Fibroblast of pulmonary artery (primary cell): Measurements from ENCODE around the gene RBMS3.
A peak's percentile ranks its signal among the peaks of the same experiment; 100 is the strongest.

Experiments used
- DNase-seq: peaks from one replicate; pipeline ENCODE4 v3.0.0-alpha.2; 2010; ENCODE audit warnings: low read depth
- H3K4me3 ChIP-seq: replicated peaks from 2 replicates; pipeline ENCODE4 v1.5.1; 2011; ENCODE audit warnings: low read depth, mild to moderate bottlenecking, control low read depth, low read length, moderate library complexity
- TF ChIP-seq, protein P1 (sequence below): IDR thresholded peaks from 2 replicates; pipeline ENCODE4 v1.5.1; 2011; ENCODE audit warnings: mild to moderate bottlenecking, control low read depth, low read length, inconsistent platforms; ENCODE audit errors: missing control alignments

RBMS3 gene

DNA sequence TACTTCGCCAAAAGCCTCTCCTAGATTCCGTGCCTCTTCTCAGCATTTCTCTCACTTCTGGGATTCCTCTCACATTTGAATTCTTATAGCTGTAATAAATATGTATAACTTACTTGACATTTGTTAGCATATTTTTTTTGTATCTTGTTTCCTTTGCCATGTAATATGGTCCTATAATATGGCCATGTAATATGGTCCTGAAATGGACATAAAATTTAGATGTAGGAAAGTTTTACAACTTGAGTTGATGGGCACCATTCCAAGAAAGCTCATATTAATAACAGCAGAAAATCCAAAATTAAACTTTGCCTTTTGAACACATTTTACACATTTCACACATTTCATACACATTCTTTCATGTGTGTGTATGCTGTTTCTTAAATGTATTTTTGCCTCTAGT is 480.6 kb downstream of the RBMS3 start:
- no peak for DNase-seq
- H3K4me3 ChIP-seq, result no peak overlapping the region
- TF ChIP-seq, protein P1, sequence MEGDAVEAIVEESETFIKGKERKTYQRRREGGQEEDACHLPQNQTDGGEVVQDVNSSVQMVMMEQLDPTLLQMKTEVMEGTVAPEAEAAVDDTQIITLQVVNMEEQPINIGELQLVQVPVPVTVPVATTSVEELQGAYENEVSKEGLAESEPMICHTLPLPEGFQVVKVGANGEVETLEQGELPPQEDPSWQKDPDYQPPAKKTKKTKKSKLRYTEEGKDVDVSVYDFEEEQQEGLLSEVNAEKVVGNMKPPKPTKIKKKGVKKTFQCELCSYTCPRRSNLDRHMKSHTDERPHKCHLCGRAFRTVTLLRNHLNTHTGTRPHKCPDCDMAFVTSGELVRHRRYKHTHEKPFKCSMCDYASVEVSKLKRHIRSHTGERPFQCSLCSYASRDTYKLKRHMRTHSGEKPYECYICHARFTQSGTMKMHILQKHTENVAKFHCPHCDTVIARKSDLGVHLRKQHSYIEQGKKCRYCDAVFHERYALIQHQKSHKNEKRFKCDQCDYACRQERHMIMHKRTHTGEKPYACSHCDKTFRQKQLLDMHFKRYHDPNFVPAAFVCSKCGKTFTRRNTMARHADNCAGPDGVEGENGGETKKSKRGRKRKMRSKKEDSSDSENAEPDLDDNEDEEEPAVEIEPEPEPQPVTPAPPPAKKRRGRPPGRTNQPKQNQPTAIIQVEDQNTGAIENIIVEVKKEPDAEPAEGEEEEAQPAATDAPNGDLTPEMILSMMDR, result no peak

DNA sequence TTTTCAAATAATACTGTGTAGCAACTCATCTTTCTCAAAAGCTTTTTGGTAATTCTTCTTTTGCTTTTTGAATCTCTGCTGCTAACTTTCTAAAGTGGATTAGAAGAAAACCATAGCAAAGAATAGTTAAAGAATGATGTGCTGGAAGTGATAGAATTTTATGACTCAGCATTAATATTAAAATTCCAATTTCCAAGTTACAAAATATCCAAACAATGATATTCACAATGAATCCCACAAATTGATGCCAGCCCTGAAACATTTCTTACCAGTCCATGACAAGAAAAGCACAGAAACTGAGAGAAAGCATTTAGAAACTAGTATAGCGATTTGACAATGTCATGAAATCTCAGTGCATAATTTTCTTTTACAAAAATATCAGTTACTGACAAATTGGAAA is 482.2 kb downstream of the RBMS3 start:
- DNase-seq, result no peak
- H3K4me3 ChIP-seq, result no peak overlapping the region
- TF ChIP-seq, protein P1, result no peak

DNA sequence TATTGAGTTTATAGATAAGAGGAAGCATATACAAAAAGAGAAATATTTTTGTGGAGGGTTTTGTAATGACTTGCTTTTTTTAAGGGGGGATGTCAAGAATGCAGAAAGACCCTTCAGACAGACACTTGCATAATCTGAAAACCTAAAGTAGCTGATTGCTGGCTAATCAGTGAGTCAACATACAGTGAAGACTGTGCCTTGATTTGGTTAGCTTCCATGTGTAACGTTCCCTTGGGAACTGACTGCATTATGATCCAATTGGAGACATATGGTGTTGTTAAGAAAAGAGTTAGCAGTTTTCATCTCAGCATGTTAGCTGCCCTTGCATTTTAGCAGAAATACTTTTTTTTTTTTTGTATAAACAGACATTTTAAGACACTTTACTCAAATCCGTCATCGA is 483.2 kb downstream of the RBMS3 start:
- peak; percentile 81 for DNase-seq
- TF ChIP-seq, protein P1, result no peak
- H3K4me3 ChIP-seq, result no peak overlapping the region

DNA sequence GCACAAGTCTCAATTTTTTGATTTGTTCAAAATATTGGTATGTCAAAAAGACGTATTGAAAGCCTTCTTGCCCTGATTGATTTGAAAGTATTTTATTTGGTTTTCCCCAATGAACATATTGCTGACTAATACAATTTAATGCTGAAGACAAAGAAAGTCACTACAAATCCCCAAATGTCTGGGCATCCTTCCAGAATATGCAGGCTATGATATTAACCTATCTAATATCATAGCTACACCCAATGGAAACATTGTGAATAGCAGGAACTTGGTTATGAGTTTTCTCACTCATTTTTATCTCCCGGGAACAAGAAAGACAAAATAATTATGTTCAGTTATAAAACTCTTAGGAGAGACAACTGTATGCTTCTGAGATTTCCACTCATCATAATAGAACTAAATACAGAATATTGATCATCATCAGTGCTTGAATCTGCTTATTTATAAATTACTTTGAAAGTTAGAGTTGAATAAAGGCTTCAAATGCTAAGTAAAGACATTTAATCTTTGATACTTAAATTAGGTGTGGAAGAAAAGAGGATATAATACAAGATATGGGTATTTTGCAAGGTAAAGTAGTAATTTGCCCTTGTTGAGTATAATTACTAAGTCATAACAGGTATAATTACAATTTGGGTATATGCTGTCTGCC is 483.9 kb downstream of the RBMS3 start:
- no peak overlapping the region for H3K4me3 ChIP-seq
- TF ChIP-seq, protein P1, result peak; percentile 86
- peak; percentile 96 for DNase-seq

- TF ChIP-seq, protein P1, result no peak
- H3K4me3 ChIP-seq, result no peak overlapping the region
- no peak for DNase-seq
Measured at GRCh38 chr3:29771602-29772001, 490.7 kb downstream of the RBMS3 start.

GRCh38 chr3:29772436-29772835 is 491.6 kb downstream of the RBMS3 start:
- DNase-seq, result no peak
- TF ChIP-seq, protein P1, result no peak
- no peak overlapping the region for H3K4me3 ChIP-seq

DNA sequence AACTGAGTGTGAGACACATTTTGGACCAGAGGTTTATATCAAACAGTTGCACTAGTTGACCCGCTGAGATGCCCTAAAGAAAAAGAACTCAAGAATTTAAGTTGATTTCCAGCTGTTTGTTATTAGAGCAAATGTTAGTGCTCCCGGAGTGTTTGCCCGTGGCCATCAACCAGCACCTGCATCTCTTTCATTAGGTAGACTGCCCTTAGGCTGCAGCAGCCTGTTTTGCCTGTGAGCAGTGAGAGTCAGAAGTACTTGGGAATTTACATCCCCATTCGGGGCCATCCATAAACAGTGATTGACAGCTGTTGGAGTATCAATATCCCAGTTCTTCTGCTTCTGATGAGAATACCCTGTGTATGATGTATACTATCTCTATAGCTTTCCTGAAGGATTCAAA is 492.6 kb downstream of the RBMS3 start:
- TF ChIP-seq, protein P1, result no peak
- H3K4me3 ChIP-seq, result no peak overlapping the region
- DNase-seq, result no peak
